Adrenal gland (tissue), 12 donors: ENCODE measurements around the gene CASP10. TPM values are rescaled to one million over a fixed set of nuclear protein-coding genes. Genes with fewer than 3 reads are reported as not detected.

ENCODE experiments used
- DNase-seq, 7 donors: peaks; one replicate each; pipeline ENCODE4 v3.0.0-alpha.2; 2019 to 2020
- H3K27ac ChIP-seq, 5 donors: fragments of 200-600 bp; sonication (generic) in 4 of 5; 1 replicate in 3 of 5; 2 replicates in 2 of 5; pipeline versions ENCODE4 v1.5.1 to v1.8.0; 2016 to 2020; ENCODE audit warnings: mild to moderate bottlenecking in 1 of 5
- H3K27me3 ChIP-seq: fragments of 200-600 bp; 2 replicates; pipeline ENCODE4 v1.8.0; 2021
- H3K36me3 ChIP-seq, 2 donors: fragments of 200-600 bp; replicated peaks in 1 of 2; 1 replicate in 1 of 2; 2 replicates in 1 of 2; pipeline versions ENCODE4 v1.5.1 to v1.8.0; 2018 to 2022
- H3K4me1 ChIP-seq, 2 donors: fragments of 200-600 bp; replicated peaks in 1 of 2; 1 replicate in 1 of 2; 2 replicates in 1 of 2; pipeline versions ENCODE4 v1.5.1 to v1.8.0; 2018 to 2021
- H3K4me3 ChIP-seq, 4 donors: fragments of 200-600 bp; sonication (generic) in 3 of 4; one replicate each; pipeline ENCODE4 v1.5.1; 2016 to 2018
- H3K9me3 ChIP-seq, 3 donors: fragments of 200-600 bp; sonication (generic) in 1 of 3; replicated peaks in 1 of 3; 1 replicate in 2 of 3; 2 replicates in 1 of 3; pipeline versions ENCODE4 v1.5.1 to v1.8.0; 2016 to 2021
- CTCF ChIP-seq, 6 experiments: fragments of 450-650 bp in 4 of 6; fragments of 200-600 bp in 2 of 6; sonication (generic) in 1 of 6; IDR thresholded peaks; 1 replicate in 5 of 6; 2 replicates in 1 of 6; pipeline versions ENCODE4 v1.5.1 to v1.8.0; 2016 to 2021; ENCODE audit warnings: antibody characterized with exemption in 6 of 6, mild to moderate bottlenecking in 2 of 6, moderate library complexity in 1 of 6
- POLR2A ChIP-seq, 2 donors: fragments of 450-650 bp; IDR thresholded peaks; one replicate each; pipeline ENCODE4 v1.6.1; 2017; ENCODE audit warnings: antibody characterized with exemption in 2 of 2, mild to moderate bottlenecking in 2 of 2, moderate library complexity in 1 of 2
- WGBS, 4 donors: extraction: QIAGEN DNeasy Blood & Tissue Kit in 2 of 4; methylation state at CpG; one replicate each; pipeline versions ENCODE4 v1.1.5 to v1.1.7; 2013 to 2017; 5-methylcytosine and 5-hydroxymethylcytosine counted together
- intact Hi-C, 2 donors: fragments of 100-400 bp; cut with DNase I; formaldehyde crosslinking; loops; one replicate each; pipeline versions ENCODE4 v1.14.1 to v1.15.0; 2022 to 2023
- polyA plus RNA-seq, 3 donors: library from polyadenylated mRNA; stranded (reverse); fragments of 200-250 nt in 2 of 3; fragments of 350-450 nt in 1 of 3; fragmentation: Illumina TruSeq in 1 of 3; extraction: RNeasy Lipid Tissue Mini Kit (QIAGEN cat#74804) in 1 of 3; gene quantifications; one replicate each; pipeline ENCODE4 v1.2.3, GENCODE V29; 2013 to 2014
- total RNA-seq, 9 donors: library from RNA; depleted of rRNA in 4 of 9; stranded (reverse); fragments of >200 nt in 4 of 9; fragments of 120-200 nt in 1 of 9; fragmentation: NEBNext Ultra II Directional in 1 of 9; extraction: Animal tissue kit (Norgen Biotek cat#: 25700) in 1 of 9; gene quantifications; one replicate each; pipeline versions ENCODE4 v1.1.0 to v1.2.4, GENCODE V29; 2013 to 2023
- donor health status: healthy with polysubstance abuse.
- donor health status: Bipolar disorder and iron deficiency.
- donor health status: DM: yes; HTN: yes; CAD: no.
- donor health status: DM: no; HTN: no; CAD: no.
- donor health status: DM: no; HTN: no; CAD: no.
- donor health status: DM: yes; HTN: yes; CAD: no.

The CASP10 gene
- total and polyA plus RNA-seq, 12 donors, result 2.5 to 12.8 (median 5.2) TPM

DNA sequence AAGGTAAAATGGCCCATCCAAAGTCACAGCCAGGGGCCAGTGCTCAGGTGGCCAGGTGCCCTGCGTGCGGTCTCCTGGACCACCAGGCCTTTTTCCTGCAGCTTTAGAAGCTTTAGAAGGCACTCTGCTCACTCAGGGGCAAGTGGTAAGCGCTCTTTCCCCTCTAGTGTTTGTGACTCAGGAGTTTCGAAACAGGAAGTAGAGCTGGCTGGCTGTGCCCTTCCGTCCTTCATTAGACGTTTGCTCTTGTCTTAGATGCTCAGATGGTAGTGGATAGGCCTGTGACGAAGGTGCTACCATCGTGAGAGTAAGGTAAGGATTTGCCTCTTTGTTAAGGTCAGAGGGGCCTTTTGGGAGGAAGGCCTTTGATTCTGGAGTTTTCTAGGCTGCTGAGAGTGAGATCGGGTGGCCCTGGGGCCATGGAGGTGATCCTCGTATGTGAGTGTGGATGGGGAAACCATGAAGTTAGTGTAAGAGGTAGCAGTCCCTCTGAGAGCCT, 77.4 kb downstream of the CASP10 start, which contains the start of gene CASP8:
Gene CASP8, plus strand, starts transcription at position 235 of the 499 bp plus-strand sequence. CDS start 5,951 bp downstream, outside the sequence.
- H3K27ac ChIP-seq, result peak within 1 kb of the TSS in 3 of 5 donors; percentile 15 to 68 (median 60)
- no peaks in the 10 kb centered on the region for H3K27me3 ChIP-seq
- no peaks in the 10 kb centered on the region for H3K36me3 ChIP-seq
- no peaks in the 10 kb centered on the region for H3K9me3 ChIP-seq
- peak within 1 kb of the TSS in 1 of 4 donors; percentile 54 for H3K4me3 ChIP-seq
- DNase-seq, result peak in 6 of 7 donors; percentile 29 to 64 (median 40)
- 58 to 78% (median 63%) methylated on average over 10 of the region's 10 CpGs for WGBS, 4 donors
- no peak for TF ChIP-seq CTCF (IDR thresholded peaks at IDR 0.05)
- peak in 1 of 2 donors; percentile 26 for TF ChIP-seq POLR2A (IDR thresholded peaks at IDR 0.05)
- intact Hi-C loops, result loop anchor here in 1 of 2 donors (10.0 kb wide), 1 partner anchor 94 kb away; the partner anchor contains the start of gene FLACC1
- H3K4me1 ChIP-seq, result peaks cover 22 to 37% of the 10 kb centered on the region in 2 donors

DNA sequence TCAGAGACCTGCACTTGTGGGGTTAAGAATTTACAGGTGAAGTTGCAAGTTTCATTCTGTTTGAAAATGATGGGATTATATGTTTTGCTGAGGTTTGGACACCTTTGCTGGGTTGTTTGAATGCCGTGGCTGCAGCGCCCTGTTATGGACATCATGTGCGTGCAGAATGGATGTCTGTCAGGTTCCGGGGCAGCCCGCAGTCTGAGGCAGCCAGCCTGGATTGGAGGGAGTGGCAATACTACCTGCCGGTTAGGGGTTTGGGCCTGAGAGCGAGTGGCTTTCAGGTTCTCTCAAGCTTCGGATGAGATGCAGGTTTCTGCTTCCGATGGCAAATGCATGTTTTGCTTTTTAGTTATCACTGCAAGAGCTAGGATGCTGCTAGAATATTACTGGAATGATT, 78.5 kb downstream of the CASP10 start:
- 71 to 86% (median 84%) methylated on average over 9 of the region's 9 CpGs for WGBS, 4 donors
- no peak for DNase-seq
- Histone ChIP-seq H3K36me3 (no peaks in the 10 kb centered on the region), H3K4me1 (peaks cover 22 to 37% of the 10 kb centered on the region in 2 donors), H3K27ac (no peak overlapping the region), H3K9me3 (no peaks in the 10 kb centered on the region), H3K27me3 (no peaks in the 10 kb centered on the region), H3K4me3 (no peak overlapping the region)
- intact Hi-C loops, result loop anchor here in 1 of 2 donors (10.0 kb wide), 1 partner anchor 93 kb away; the partner anchor contains the start of gene FLACC1
- TF ChIP-seq CTCF (IDR thresholded peaks at IDR 0.05), result no peak
- TF ChIP-seq POLR2A (IDR thresholded peaks at IDR 0.05), result no peak

- WGBS, 4 donors, result 30 to 32% (median 30%) methylated on average over 2 of the region's 2 CpGs
Observed at GRCh38 chr2:201261906-201262305, 79.0 kb downstream of the CASP10 start.

GRCh38 chr2:201262718-201263117, 79.8 kb downstream of the CASP10 start:
- Histone ChIP-seq H3K4me1 (peaks cover 14 to 30% of the 10 kb centered on the region in 2 donors), H3K9me3 (no peaks in the 10 kb centered on the region), H3K36me3 (no peaks in the 10 kb centered on the region), H3K4me3 (no peak overlapping the region), H3K27me3 (no peaks in the 10 kb centered on the region), H3K27ac (no peak overlapping the region)
- intact Hi-C loops, result loop anchor here in 1 of 2 donors (10.0 kb wide), 1 partner anchor 92 kb away; the partner anchor contains the start of gene FLACC1
- TF ChIP-seq POLR2A (IDR thresholded peaks at IDR 0.05) (no peak), CTCF (IDR thresholded peaks at IDR 0.05) (no peak)
- 59 to 66% (median 61%) methylated on average over 6 of the region's 6 CpGs for WGBS, 4 donors
- no peak for DNase-seq

More at GRCh38 chr2:201261906-201262305, 79.0 kb downstream of the CASP10 start:
- no peaks in the 10 kb centered on the region for H3K27me3 ChIP-seq
- DNase-seq, result no peak
- H3K9me3 ChIP-seq, result no peaks in the 10 kb centered on the region
- peaks cover 21 to 37% of the 10 kb centered on the region in 2 donors for H3K4me1 ChIP-seq
- no peak overlapping the region for H3K27ac ChIP-seq
- no peak for TF ChIP-seq POLR2A (IDR thresholded peaks at IDR 0.05)
- no peaks in the 10 kb centered on the region for H3K36me3 ChIP-seq
- intact Hi-C loops, result loop anchor here in 1 of 2 donors (10.0 kb wide), 1 partner anchor 93 kb away; the partner anchor contains the start of gene FLACC1
- H3K4me3 ChIP-seq, result no peak overlapping the region
